HL-60 (cell line): ENCODE data around the gene ELP4.

Experiments used
- DNase-seq, 2 experiments: peaks; one replicate each; pipeline ENCODE4 v3.0.0-alpha.2; 2010 to 2020; ENCODE audit warnings: low read depth in 1 of 2, low spot score in 1 of 2
- H3K27ac ChIP-seq: fragments of 250-450 bp; sonication (Bioruptor Pico); replicated peaks from 2 replicates; pipeline ENCODE4 v1.5.1; 2020; ENCODE audit warnings: mild to moderate bottlenecking, moderate library complexity
- H3K27me3 ChIP-seq: fragments of 250-450 bp; sonication (Bioruptor Pico); 2 replicates; pipeline ENCODE4 v1.5.1; 2021; ENCODE audit warnings: mild to moderate bottlenecking, moderate library complexity; ENCODE audit not compliant: insufficient read depth, poor library complexity, severe bottlenecking
- H3K4me3 ChIP-seq: replicated peaks from 2 replicates; pipeline ENCODE4 v1.5.1; 2011; ENCODE audit warnings: mild to moderate bottlenecking, control low read depth, low read length; ENCODE audit not compliant: insufficient read depth
- CTCF ChIP-seq: IDR thresholded peaks from one replicate; pipeline ENCODE4 v1.5.1; 2011; ENCODE audit warnings: low read length, control low read depth, inconsistent platforms; ENCODE audit not compliant: insufficient read depth
- GABPA ChIP-seq: IDR thresholded peaks from 2 replicates; pipeline ENCODE4 v1.6.1; 2012; ENCODE audit warnings: low read depth
- POLR2AphosphoS5 ChIP-seq: IDR thresholded peaks from 2 replicates; pipeline ENCODE4 v1.6.1; 2012; ENCODE audit warnings: low read depth
- REST ChIP-seq: IDR thresholded peaks from 2 replicates; pipeline ENCODE4 v1.6.1; 2012; ENCODE audit warnings: low read depth; ENCODE audit not compliant: insufficient replicate concordance
- SPI1 ChIP-seq: IDR thresholded peaks from 2 replicates; pipeline ENCODE4 v1.6.1; 2012; ENCODE audit warnings: low read depth, mild to moderate bottlenecking, borderline replicate concordance

The ELP4 gene

GRCh38 chr11:31802609-31802989 lies 293.0 kb downstream of the ELP4 start:
- no peak overlapping the region for H3K27ac ChIP-seq
- no peak for DNase-seq
- no peak for TF ChIP-seq SPI1
- no peak for TF ChIP-seq GABPA
- TF ChIP-seq REST: no peak
- no peak for TF ChIP-seq CTCF
- TF ChIP-seq POLR2AphosphoS5: no peak
- no peak overlapping the region for H3K4me3 ChIP-seq
- H3K27me3 ChIP-seq: peaks cover 89% of the 10 kb centered on the region

- no peak for DNase-seq
These were observed 293.6 kb downstream of the ELP4 start for GRCh38 chr11:31802990-31803812.

GRCh38 chr11:31803813-31804311 lies 294.3 kb downstream of the ELP4 start:
- no peak overlapping the region for H3K27ac ChIP-seq
- TF ChIP-seq REST: no peak
- TF ChIP-seq POLR2AphosphoS5: no peak
- 0 out of 2 replicates have a peak, but pooled peaks have one; percentile 4 for TF ChIP-seq SPI1
- TF ChIP-seq CTCF: no peak
- DNase-seq: no peak
- peaks cover 89% of the 10 kb centered on the region for H3K27me3 ChIP-seq
- no peak overlapping the region for H3K4me3 ChIP-seq

More at GRCh38 chr11:31802990-31803812, 293.6 kb downstream of the ELP4 start:
- TF ChIP-seq POLR2AphosphoS5: no peak
- no peak for TF ChIP-seq GABPA
- no peak for TF ChIP-seq REST
- Histone ChIP-seq H3K4me3 (no peak overlapping the region), H3K27ac (no peak overlapping the region), H3K27me3 (peaks cover 89% of the 10 kb centered on the region)
